Fibroblast of lung (primary cell): ENCODE data around the gene TNFSF8. TPM values are rescaled to one million over a fixed set of nuclear protein-coding genes. Genes with fewer than 3 reads are reported as not detected.
A peak's percentile ranks its signal among the peaks of the same experiment; 100 is the strongest.

ENCODE experiments used
- DNase-seq, 2 donors: peaks; one replicate each; pipeline versions ENCODE4 v3.0.0 to v3.0.0-alpha.2; 2010; ENCODE audit warnings: low read depth in 2 of 2
- H2AFZ ChIP-seq: 2 replicates; pipeline ENCODE4 v1.5.1; 2012; ENCODE audit warnings: low read length, control low read depth, inconsistent platforms
- H3K27ac ChIP-seq: 2 replicates; pipeline ENCODE4 v1.5.1; 2011; ENCODE audit warnings: low read length, control low read depth; ENCODE audit not compliant: insufficient read depth
- H3K27me3 ChIP-seq: 2 replicates; pipeline ENCODE4 v1.5.1; 2011; ENCODE audit warnings: mild to moderate bottlenecking, low read length; ENCODE audit not compliant: control insufficient read depth, insufficient read depth
- H3K36me3 ChIP-seq: 2 replicates; pipeline ENCODE4 v1.5.1; 2011; ENCODE audit warnings: low read length; ENCODE audit not compliant: control insufficient read depth, insufficient read depth
- H3K4me1 ChIP-seq: 2 replicates; pipeline ENCODE4 v1.5.1; 2011; ENCODE audit warnings: low read length; ENCODE audit not compliant: control insufficient read depth, insufficient read depth; ENCODE audit errors: extremely low read depth
- H3K4me2 ChIP-seq: 2 replicates; pipeline ENCODE4 v1.5.1; 2011; ENCODE audit warnings: low read length, control low read depth; ENCODE audit not compliant: insufficient read depth; ENCODE audit errors: extremely low read depth
- H3K4me3 ChIP-seq, 4 experiments: fragments of 200-600 bp in 1 of 4; sonication (generic) in 1 of 4; replicated peaks in 1 of 4; 2 replicates each; pipeline ENCODE4 v1.5.1; 2011 to 2016; ENCODE audit warnings: low read length in 4 of 4, low read depth in 3 of 4, mild to moderate bottlenecking in 3 of 4, control low read depth in 2 of 4, inconsistent platforms in 1 of 4, mixed read lengths in 1 of 4; ENCODE audit not compliant: insufficient read depth in 1 of 4; ENCODE audit errors: control extremely low read depth in 1 of 4
- H3K79me2 ChIP-seq: 2 replicates; pipeline ENCODE4 v1.5.1; 2012; ENCODE audit warnings: mild to moderate bottlenecking, low read length, inconsistent platforms; ENCODE audit not compliant: control insufficient read depth, insufficient read depth
- H3K9ac ChIP-seq: 2 replicates; pipeline ENCODE4 v1.5.1; 2011; ENCODE audit warnings: mild to moderate bottlenecking, low read length, control low read depth; ENCODE audit not compliant: insufficient read depth
- H3K9me3 ChIP-seq: 2 replicates; pipeline ENCODE4 v1.5.1; 2012; ENCODE audit warnings: low read depth, low read length; ENCODE audit not compliant: control insufficient read depth, insufficient read depth
- H4K20me1 ChIP-seq: 2 replicates; pipeline ENCODE4 v1.5.1; 2011; ENCODE audit warnings: low read length; ENCODE audit not compliant: control insufficient read depth, insufficient read depth; ENCODE audit errors: extremely low read depth
- CTCF ChIP-seq, 2 donors: IDR thresholded peaks in 1 of 2; conservative IDR thresholded peaks in 1 of 2; 1 replicate in 1 of 2; 2 replicates in 1 of 2; pipeline ENCODE4 v1.5.1; 2011 to 2012; ENCODE audit warnings: low read length in 2 of 2, control low read depth in 1 of 2, inconsistent platforms in 1 of 2, low read depth in 1 of 2, mild to moderate bottlenecking in 1 of 2
- EZH2 ChIP-seq: IDR thresholded peaks from 2 replicates; pipeline ENCODE4 v1.5.1; 2012; ENCODE audit warnings: low read length, control low read depth, mild to moderate bottlenecking; ENCODE audit errors: missing control alignments
- polyA plus RNA-seq, 2 donors: library from polyadenylated mRNA; depleted of rRNA in 1 of 2; stranded (reverse) in 1 of 2; unstranded in 1 of 2; fragments of >200 nt; gene quantifications; 2 replicates each; pipeline ENCODE4 v1.2.1, GENCODE V29; 2011 to 2012; ENCODE audit warnings: missing spikeins in 1 of 2
- total RNA-seq: library from RNA; depleted of rRNA; stranded (reverse); fragments of >200 nt; gene quantifications from 2 replicates; pipeline ENCODE4 v1.2.1, GENCODE V29; 2014

The TNFSF8 gene
- total and polyA plus RNA-seq, 2 donors (not counting 1 experiment from before 2014, with no cell fraction given), result not detected

- Histone ChIP-seq H3K9me3 (no peaks in the 10 kb centered on the region), H4K20me1 (no peaks in the 10 kb centered on the region), H3K27ac (peak overlapping the region; percentile 97), H3K4me3 (no peak overlapping the region), H3K4me1 (peaks cover 29% of the 10 kb centered on the region), H2AFZ (no peak overlapping the region), H3K36me3 (no peaks in the 10 kb centered on the region), H3K4me2 (no peak overlapping the region), H3K9ac (no peak overlapping the region), H3K27me3 (no peaks in the 10 kb centered on the region), H3K79me2 (no peaks in the 10 kb centered on the region)
- TF ChIP-seq CTCF (conservative IDR thresholded peaks at IDR 0.05 in 1 of 2, IDR thresholded peaks at IDR 0.05 in 1 of 2; ENCODE audit: low read depth in 1 of 2, low read length in 2 of 2) (no peak), EZH2 (no peak)
- peak; percentile 25 to 62 for DNase-seq
Measured at GRCh38 chr9:114895521-114895991, 34.8 kb downstream of the TNFSF8 start.

- H3K4me3 ChIP-seq, result no peak overlapping the region
Measured at GRCh38 chr9:114894609-114895433, 35.6 kb downstream of the TNFSF8 start.

More at GRCh38 chr9:114894609-114895433, 35.6 kb downstream of the TNFSF8 start:
- peak overlapping the region; percentile 15 for H2AFZ ChIP-seq
- H3K27ac ChIP-seq, result peak overlapping the region; percentile 97
- no peaks in the 10 kb centered on the region for H3K9me3 ChIP-seq
- no peaks in the 10 kb centered on the region for H3K27me3 ChIP-seq
- no peaks in the 10 kb centered on the region for H3K36me3 ChIP-seq
- no peaks in the 10 kb centered on the region for H3K79me2 ChIP-seq
- H3K9ac ChIP-seq, result peak overlapping the region; percentile 48
- peaks cover 25% of the 10 kb centered on the region for H3K4me1 ChIP-seq
- peak overlapping the region; percentile 82 for H3K4me2 ChIP-seq
- peak; percentile 97 to 98 for DNase-seq
- TF ChIP-seq EZH2, result no peak
- TF ChIP-seq CTCF (conservative IDR thresholded peaks at IDR 0.05 in 1 of 2, IDR thresholded peaks at IDR 0.05 in 1 of 2; ENCODE audit: low read depth in 1 of 2, low read length in 2 of 2), result no peak
- H4K20me1 ChIP-seq, result no peaks in the 10 kb centered on the region
